Panc1 (cell line): Measurements from ENCODE around the gene GPATCH8.
A peak's percentile ranks its signal among the peaks of the same experiment; 100 is the strongest.

ENCODE experiments used
- POLR2AphosphoS5 ChIP-seq: IDR thresholded peaks from 2 replicates; pipeline ENCODE4 v1.6.1; 2012; ENCODE audit warnings: mild to moderate bottlenecking, low read depth, low read length, moderate library complexity
- REST ChIP-seq, 2 experiments: IDR thresholded peaks; 2 replicates each; pipeline ENCODE4 v1.6.1; 2011 to 2012; ENCODE audit warnings: low read depth in 2 of 2, control low read depth in 1 of 2, low read length in 1 of 2, mild to moderate bottlenecking in 1 of 2, moderate library complexity in 1 of 2; ENCODE audit not compliant: insufficient read depth in 1 of 2
- SIN3A ChIP-seq: IDR thresholded peaks from 2 replicates; pipeline ENCODE4 v1.6.1; 2012; ENCODE audit warnings: low read depth, mild to moderate bottlenecking, low read length, moderate library complexity, borderline replicate concordance; ENCODE audit not compliant: insufficient read depth
- TF ChIP-seq, protein P1 (sequence below): fragments of 450-650 bp; IDR thresholded peaks from 2 replicates; pipeline ENCODE4 v1.5.1; 2017; ENCODE audit warnings: mild to moderate bottlenecking

DNA sequence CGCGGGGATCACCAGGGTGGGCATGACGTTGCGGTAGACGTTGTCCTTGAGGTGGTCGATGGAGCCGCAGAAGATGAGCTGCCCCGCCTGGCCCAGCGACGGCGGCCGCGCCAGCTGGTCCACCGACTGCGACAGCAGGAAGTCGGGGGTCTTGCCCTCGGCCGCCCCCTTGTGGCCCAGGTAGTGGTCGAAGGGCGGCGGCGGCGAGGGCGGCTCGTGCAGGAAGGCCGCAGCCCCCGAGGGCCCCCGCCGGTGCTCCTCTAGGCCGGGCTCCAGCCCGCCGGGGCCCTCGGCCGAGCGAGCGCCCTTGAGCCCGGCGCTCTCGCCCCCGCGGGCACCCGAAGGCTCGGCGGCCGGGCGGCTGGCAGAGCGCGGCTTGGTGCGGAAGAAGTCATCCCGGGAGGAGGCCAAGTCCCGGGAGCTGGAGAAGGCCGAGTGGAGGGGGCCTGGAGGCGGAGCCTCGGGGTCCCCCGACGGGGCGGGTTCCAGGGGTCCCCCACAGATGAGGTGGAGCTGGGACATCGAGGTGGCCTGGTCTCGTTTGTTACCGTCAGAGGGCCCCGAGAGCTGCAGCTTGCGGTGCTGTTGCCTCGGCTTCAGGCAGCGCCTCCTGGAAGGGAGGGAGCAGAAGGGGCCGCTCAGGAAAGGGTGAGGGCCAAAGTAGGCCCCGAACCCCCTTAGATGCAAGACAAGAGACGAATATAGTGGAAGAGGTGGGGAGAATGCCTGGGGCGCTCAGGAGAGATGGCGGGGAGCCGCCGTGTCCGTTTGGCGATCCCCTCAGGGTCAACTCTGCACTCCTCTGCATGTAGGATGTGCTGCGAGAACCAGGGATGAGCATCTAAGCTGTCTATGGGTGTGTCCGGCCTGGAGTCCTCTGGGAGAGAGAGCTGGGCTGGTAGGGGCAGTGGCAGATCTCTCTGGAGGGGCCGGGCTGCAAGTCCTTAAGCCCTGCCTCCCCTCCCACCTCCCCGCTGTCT, 148.3 kb downstream of the GPATCH8 start:
- TF ChIP-seq POLR2AphosphoS5, result no peak
- TF ChIP-seq, protein P1, sequence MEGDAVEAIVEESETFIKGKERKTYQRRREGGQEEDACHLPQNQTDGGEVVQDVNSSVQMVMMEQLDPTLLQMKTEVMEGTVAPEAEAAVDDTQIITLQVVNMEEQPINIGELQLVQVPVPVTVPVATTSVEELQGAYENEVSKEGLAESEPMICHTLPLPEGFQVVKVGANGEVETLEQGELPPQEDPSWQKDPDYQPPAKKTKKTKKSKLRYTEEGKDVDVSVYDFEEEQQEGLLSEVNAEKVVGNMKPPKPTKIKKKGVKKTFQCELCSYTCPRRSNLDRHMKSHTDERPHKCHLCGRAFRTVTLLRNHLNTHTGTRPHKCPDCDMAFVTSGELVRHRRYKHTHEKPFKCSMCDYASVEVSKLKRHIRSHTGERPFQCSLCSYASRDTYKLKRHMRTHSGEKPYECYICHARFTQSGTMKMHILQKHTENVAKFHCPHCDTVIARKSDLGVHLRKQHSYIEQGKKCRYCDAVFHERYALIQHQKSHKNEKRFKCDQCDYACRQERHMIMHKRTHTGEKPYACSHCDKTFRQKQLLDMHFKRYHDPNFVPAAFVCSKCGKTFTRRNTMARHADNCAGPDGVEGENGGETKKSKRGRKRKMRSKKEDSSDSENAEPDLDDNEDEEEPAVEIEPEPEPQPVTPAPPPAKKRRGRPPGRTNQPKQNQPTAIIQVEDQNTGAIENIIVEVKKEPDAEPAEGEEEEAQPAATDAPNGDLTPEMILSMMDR, result peak; percentile 69
- no peak for TF ChIP-seq REST (IDR thresholded peaks at IDR 0.05; ENCODE audit: insufficient read depth in 1 of 2, low read depth in 2 of 2, low read length in 1 of 2)
- no peak for TF ChIP-seq SIN3A
